22Rv1 (cell line): ENCODE results near the gene KLHL40.

Experiments
- CTCF ChIP-seq: fragments of 450-650 bp; IDR thresholded peaks from 2 replicates; pipeline ENCODE4 v1.5.1; 2017; ENCODE audit warnings: mild to moderate bottlenecking
- ZFX ChIP-seq: fragments of 450-650 bp; IDR thresholded peaks from 2 replicates; pipeline ENCODE4 v1.6.1; 2017; ENCODE audit warnings: antibody characterized with exemption, borderline replicate concordance

- no peak for TF ChIP-seq CTCF
- no peak for TF ChIP-seq ZFX
Measured at GRCh38 chr3:42638339-42638842, 46.9 kb upstream of the KLHL40 start.
